Stimulated activated CD8-positive, alpha-beta memory T cell treated with anti-CD3 and anti-CD28 coated beads, Interleukin-12 subunit alpha, Interleukin-12 subunit beta, amount 100 ng/mL, for 1 hour (primary cell): Measurements from ENCODE around the gene AASDHPPT.

Source experiments
- DNase-seq: peaks from one replicate; pipeline ENCODE4 v3.0.0-alpha.2; 2020; ENCODE audit warnings: low read depth

The AASDHPPT gene

DNA sequence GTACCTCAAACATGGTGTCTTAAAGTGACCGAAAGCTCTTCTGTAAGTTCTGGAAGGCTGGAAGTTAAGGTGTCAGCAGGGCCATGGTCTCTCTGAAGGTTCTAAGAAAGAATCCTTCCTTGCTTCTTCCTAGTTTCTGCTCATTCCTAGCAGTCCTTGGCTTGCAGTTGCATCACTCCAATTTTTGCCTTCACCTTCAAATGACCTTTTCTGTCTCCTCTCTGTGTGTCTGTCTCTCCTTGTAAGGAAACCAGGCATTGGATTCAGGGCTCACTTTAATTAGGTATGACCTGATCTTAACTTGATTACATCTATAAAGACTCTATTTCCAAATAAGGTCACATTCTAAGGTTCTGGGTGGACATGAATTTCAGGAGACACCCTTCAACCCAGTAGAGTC is 8.7 kb downstream of the AASDHPPT start:
- no peak for DNase-seq

DNA sequence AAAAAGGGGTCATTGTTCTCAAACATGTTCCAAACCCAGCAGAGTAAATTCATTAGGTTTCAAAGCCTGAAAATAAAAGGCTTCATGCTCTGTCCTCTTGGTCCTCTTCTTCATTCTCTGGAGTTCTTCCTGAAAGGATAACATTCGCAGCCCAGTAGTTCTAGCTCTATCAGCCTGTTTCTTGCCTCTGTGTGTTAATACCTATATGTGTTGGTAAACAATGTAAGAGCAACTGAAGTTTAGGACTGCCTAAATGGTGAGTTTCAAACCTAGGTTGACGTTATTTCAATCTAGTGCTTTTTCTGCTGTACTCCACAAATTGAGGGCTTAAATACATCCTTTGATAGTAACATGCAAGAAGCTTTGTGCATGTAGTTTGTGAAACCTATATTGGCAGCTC is 9.4 kb downstream of the AASDHPPT start:
- no peak for DNase-seq

DNA sequence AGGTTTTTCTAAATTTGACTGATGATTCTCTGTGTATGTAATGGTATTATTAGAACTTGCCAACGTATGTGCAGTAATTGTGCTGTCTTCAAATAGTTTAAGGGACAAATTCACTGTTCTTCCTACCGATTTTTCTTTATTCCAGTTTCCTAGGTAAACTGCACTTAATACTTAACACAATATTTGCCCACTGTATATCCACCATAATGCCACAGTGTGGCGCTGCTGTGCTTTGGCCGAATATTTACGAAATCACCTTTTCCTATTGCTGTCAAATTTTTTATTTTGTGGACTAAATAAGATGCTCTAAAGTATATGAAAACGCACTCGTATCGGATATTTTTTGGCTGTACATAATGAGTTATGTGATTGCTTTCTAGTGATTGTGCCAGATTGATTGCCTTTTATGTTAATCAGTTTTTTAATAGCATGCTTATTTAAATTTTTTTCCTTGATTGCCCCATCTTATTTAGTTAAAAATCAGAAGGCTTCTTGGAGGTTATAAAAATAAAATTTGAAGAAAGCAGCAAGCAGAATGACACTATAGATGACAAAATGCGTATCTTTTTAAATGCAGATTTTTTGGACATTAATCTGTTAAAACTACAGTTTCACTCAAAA is 10.5 kb downstream of the AASDHPPT start:
- DNase-seq, result no peak

DNA sequence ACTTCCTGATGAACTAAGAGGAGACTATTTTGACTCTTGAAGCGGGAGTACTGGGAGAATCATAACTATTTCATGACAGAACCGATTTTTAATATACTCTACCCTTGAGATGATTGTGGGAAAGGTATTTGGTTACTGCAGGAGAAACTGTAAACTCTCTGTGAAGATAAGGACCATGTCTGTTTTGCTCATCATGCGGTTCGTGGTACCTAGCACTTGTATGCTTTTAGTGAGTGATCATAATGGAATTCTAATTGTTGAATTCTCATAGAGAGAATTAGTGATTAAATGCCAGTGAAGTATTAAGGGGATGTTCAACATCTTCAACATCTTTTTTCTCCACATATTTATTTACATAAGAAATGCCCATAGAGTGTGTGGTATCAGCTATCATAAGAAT is 11.4 kb downstream of the AASDHPPT start:
- DNase-seq, result no peak

DNA sequence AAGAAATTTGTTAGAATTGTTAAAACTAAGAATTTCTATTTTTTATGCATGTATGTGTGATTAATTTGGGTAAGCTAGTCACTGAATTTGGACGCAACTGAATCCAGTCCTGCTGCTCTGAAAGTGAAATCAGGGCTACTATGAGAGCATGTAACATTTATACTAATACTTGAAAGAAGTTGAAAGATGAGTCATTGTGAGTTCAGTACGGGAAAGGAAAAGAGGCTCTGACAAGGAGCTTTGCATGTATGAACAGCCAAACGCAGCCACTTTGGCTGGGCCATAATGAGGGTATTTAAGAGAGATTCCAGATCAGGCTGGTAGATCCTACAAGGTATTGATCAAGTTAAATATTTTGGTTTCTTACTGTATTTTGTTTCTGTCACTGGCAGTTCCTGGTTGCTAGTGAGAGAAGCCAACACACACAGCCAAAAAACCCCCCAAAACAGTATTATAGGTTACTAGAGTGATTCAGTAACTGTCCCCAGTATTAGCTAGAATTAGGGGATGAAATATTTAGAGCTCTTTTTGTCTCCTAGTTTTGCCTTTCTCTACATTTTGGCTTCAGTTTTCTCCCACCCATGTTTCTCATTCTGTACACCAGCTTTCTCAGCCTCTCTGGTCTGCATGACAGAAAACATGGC is 14.1 kb downstream of the AASDHPPT start:
- no peak for DNase-seq

DNA sequence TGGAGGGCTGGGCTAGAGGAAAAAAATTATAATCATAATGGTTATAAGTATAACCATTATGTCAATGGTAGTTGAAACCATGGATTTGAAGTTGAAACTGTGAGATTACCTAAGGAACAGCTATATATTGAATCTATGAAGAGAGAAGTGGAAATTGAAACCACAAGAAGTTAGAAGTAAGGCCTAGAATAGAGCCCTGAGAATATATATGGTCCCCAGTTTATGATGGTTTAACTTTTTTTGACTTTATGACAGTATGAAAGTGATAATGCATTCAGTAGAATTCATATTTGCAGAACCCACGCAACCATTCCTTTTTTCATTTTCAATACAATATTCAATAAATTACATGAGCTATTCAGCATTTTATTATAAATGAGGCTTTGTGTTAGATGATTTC is 15.0 kb downstream of the AASDHPPT start:
- DNase-seq, result no peak

DNA sequence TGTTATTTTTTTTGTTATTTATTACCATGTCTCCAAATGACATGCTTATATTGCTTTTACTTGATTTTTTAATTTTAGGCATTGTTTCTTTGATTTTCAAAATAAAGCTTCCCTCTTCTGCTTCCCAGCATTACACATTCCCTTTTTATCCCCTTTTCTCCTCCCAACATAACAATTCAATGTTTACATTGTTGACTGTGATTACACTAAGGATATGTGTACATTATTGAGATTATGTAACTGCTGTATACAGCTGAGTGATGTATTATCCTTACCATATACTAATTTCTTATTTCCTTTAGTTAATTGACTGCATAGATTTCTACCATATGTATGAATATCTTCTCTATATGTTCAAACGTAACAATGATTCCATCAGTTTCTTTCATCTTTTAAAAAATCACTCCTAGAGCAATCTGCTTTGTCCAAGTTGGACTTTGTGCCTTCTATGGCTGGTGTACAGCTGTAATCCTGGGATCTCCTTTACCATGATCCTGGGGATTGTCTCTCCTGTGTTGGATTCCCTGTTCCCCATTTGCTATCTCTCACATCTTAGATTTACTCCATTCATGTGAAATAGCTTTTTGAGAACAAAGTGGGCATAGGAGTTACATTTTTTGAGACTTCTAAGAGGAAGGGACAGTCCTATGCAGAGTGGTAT is 21.6 kb downstream of the AASDHPPT start:
- no peak for DNase-seq

DNA sequence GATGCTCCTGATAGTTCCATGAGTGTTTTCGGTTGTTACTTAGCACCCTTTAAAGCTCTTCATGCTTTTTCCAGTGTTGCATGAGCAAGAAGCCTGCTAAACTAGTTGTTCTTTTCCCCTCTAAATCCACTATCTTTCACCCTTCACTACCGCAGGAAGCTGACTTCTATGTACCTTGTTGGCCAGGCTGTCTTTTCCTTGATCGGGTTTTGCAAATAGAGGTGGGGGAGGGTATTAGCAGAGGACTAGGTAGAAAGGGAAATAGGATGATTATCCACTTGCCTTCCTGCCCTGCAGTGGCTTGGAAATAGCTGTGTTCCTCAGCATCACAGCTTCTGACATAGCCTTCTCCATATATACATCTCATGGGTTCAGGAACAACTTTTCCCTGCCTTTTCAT is 23.9 kb downstream of the AASDHPPT start:
- no peak for DNase-seq

DNA sequence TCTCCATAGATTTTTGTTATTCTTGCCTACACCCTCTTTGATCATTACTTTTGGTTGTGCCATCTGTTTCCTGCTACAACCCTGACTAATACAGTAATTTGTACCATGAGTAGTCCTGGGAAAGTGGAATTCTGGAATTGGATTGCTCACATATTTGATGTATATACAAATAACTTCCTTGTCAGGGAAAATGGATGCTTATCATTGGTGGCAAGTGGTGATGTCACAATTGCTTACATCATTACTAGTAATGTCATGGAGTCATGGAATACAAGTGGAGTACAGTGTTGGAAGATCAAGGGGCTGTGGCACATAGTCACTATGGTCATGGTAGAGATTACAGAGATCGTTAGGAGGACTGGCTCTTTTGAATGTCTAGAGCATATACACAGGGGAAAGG is 24.4 kb downstream of the AASDHPPT start:
- DNase-seq, result no peak

DNA sequence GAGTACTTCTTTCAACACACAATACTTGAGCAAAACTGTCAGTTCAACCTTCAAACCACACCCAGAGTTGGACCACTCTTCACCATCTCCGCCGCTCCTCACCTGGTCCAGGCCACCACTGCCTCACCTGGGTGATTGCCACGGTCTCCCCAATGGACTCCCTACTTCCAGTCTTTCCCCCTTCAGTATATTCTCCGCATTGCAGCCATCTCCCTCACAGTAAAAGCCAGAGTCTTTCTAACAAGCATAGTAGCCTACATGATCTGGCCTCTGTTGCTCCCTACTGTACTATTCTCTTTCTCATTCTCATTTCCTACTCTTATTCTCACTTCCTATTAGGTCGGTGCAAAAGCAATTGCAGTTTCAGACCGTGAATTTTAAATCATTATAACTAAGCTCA is 28.5 kb downstream of the AASDHPPT start:
- no peak for DNase-seq

DNA sequence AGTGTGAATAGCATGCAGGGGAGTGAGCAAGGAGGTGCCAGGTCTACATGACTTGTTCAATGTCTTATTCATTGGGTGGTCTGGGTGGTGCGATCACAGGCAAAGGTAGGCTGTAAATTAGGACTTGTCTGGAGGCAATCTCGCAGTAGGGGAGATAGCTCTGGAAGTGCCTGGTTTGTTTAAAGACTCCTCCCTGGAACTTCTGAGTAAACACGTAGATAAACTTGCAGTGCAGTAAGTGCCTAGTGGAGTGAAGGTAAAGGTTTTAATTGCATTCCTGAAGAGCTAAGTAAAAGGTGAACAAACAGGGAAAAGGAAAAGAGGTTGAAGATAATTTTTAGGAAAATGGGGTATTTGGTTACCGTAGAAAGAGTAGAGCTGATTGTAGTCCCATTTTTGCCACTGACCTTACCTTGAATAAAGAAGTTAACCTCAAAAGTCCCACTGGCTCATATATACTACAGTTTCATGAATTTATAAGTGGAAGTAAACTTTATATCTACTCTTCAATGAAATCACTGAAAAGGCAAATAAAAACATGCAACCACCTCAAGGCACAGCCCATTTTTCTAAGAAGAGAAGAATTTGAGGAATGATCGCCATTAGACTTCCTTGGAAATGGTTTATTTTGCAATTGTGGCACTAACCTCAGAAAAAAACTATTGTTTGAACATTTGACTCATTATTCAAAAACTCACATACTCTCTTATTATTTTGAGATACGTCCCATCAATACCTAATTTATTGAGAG is 44.3 kb downstream of the AASDHPPT start:
- no peak for DNase-seq

DNA sequence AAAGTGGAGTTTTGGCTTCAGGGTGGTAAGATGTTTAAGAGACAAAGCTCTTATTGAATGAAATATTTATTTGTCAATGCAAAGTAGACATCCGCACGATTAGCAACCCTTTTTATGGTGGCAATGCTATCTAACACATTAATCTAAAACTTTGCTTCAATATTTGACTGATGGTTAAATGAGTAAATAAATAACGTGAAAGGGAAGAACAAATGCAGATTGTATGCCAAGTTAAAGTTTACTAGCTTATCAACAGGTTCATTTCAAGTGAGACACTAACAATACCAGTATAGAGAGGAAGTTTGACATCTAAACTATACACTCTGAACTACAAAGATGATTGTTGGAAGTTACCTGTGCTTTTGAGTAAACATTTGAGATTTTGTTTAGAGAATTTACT is 50.1 kb downstream of the AASDHPPT start:
- no peak for DNase-seq

DNA sequence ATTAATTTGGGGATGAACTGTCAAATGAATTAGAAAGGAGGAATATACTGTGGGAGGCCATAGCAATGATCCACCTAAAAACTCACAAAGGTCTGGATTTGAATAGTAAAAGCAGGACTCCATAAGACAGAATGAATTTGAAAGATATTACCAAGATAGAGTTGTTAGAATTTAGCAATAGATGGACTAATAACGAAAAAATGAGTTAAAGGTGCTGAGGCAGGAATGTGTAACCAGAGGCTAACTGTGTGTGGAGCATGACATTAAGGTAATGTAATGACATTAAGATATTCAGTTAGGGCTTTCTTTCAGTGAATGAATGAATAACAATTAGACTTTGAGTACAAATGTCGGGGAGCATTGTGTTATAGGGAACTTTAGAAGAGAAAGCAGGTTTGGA is 51.3 kb downstream of the AASDHPPT start:
- DNase-seq, result no peak

DNA sequence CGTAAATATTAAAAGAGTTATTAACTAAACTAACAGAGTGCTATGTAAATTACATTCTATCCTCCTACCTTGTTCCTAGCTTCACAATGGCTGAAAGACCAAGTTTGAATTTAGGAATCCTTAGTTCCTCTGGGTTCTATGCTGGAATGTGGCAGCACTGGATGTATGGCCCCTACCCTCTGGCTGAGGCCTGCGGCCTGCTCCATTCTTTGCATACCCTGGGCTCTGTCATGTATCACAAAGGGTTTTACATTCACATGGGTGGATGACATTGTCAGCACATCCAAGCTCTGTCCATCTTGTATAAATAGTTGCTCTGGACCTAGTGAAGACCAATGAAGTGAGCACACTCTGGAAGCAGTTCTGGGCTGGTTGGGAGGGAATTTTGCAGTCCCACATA is 54.5 kb downstream of the AASDHPPT start:
- DNase-seq, result no peak

DNA sequence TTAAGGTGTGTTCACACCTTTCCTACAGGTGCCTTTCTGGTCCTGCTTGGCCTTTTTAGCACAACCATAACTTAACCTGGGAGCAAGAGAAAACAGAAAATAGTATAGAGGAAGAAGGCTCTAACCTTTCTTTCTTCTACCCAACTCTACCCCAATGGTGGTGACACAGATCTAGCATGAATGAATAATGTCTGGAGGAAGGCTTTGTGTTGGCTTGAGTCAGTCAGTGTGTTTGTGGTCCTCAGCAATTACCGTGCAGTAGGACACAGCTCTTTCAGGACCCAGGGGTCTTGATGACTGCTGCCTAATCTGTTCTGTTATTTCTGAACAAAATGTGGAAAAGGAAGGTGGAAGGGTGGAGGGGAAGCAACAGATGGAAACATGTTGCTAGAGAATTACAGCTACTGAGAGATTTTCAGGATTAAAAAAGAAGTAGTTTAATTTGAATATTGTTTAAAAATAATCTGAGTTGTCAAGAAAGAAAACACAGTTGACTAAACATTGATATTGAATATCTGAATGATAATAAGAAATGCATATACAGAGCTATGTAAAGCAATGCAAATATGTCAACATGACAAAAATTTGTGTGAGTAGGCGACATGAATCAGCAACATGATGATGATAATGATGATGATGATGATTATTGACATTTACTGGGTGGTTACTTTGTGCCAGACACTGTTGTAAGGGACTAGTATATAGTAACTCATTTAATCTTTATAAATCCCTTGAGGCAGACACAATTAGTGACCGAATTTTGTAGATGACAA is 55.3 kb downstream of the AASDHPPT start:
- DNase-seq, result no peak

DNA sequence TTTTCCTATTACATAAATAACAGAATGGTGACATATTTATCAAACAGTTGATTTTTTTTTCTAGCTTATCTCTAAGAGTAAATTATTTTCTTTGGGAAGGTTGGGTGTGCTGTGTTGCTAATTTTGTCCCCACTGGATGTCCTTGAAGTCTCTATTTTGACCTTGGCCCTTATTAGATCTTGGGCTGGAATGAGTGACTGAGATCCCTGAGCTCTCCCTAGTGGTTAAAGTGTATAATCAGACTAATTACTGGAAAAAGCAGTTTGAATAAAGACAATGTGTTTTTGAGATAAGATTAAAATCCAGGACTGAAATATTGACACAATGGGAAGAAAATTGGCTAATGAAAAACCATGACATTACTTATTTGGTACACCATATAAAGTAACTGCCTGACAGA is 56.1 kb downstream of the AASDHPPT start:
- no peak for DNase-seq

DNA sequence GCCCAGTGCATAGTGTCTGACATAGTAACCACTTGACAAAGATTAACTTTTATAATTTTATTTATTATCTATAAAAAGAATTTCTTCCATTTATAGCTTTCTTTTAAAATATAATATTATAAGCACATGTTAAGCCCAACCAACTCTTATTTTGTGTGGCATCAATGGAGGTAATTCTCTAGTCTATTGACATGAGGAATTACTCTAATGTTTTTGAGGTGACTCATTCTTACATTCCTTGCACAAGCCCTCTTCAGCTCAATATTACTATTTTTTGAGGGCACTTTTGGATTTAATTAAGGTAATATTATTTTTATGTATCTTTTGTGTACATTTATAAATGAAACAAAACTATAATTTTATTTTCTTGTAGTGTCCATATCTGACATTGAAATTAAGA is 59.6 kb downstream of the AASDHPPT start:
- no peak for DNase-seq

DNA sequence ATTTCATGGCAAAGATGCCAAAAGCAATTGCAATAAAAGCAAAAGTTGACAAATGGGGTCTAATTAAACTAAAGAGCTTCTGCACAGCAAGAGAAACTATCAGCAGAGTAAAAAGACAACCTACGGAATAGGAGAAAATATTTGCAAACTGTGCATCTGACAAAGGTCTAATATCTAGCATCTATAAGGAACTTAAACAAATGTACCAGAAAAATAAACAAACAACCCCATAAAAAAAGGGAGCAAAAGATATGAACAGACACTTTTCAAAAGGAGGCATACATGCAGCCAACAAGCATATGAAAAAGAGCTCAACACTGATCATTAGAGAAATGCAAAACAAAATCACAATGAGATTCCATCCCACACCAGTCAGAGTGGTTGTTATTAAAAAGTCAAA is 60.3 kb downstream of the AASDHPPT start:
- no peak for DNase-seq
